ENCODE data around the gene ESRRA. TPM values are rescaled to one million over a fixed set of nuclear protein-coding genes. Genes with fewer than 3 reads are reported as not detected.

The ESRRA gene
- total RNA-seq, 2 experiments from 2014 or later = 10.9 to 12.0 TPM

GRCh38 chr11:64330888-64331287 is 25.6 kb downstream of the ESRRA start:
- intact Hi-C loops (cut with DNase I, micrococcal nuclease) = no loop called here
- ChIA-PET POLR2A (interaction anchor here (0.7 to 2.3 kb wide), 2 partner anchors 13 to 27 kb away, joined by 3 to 23 read pairs; partner anchors contain the start of genes PRDX5 and TRMT112), CTCF (interaction anchor here (0.7 to 1.8 kb wide), 8 partner anchors 10 to 374 kb away, joined by 3 to 39 read pairs (median 4); partner anchors contain the start of genes CCDC88B, ESRRA, PRDX5 and STIP1)
- Mint-ChIP-seq H3K9me3 (no peaks in the 10 kb centered on the region), H3K36me3 (ENCODE audit: low read depth) (peaks cover 4% of the 10 kb centered on the region), H3K27me3 (no peaks in the 10 kb centered on the region), H3K27ac (no peak overlapping the region), H3K4me3 (no peak overlapping the region), H3K4me1 (ENCODE audit: low read depth) (peaks cover 9% of the 10 kb centered on the region)
- Histone ChIP-seq H3K27me3 (ENCODE audit: control insufficient read depth in 1 of 2, insufficient read depth in 2 of 2, low read length in 2 of 2) (no peaks in the 10 kb centered on the region), H3K9me3 (ENCODE audit: control insufficient read depth in 1 of 2, insufficient read depth in 1 of 2, low read length in 2 of 2) (no peaks in the 10 kb centered on the region), H3K36me3 (ENCODE audit: insufficient read depth, low read length) (no peaks in the 10 kb centered on the region), H3K27ac (ENCODE audit: low read depth in 1 of 2, low read length in 2 of 2) (no peak overlapping the region), H3K4me3 (ENCODE audit: low read length) (no peak overlapping the region), H3K4me1 (ENCODE audit: insufficient read depth, low read length) (peaks cover 10% of the 10 kb centered on the region)
- TF ChIP-seq, protein P1, sequence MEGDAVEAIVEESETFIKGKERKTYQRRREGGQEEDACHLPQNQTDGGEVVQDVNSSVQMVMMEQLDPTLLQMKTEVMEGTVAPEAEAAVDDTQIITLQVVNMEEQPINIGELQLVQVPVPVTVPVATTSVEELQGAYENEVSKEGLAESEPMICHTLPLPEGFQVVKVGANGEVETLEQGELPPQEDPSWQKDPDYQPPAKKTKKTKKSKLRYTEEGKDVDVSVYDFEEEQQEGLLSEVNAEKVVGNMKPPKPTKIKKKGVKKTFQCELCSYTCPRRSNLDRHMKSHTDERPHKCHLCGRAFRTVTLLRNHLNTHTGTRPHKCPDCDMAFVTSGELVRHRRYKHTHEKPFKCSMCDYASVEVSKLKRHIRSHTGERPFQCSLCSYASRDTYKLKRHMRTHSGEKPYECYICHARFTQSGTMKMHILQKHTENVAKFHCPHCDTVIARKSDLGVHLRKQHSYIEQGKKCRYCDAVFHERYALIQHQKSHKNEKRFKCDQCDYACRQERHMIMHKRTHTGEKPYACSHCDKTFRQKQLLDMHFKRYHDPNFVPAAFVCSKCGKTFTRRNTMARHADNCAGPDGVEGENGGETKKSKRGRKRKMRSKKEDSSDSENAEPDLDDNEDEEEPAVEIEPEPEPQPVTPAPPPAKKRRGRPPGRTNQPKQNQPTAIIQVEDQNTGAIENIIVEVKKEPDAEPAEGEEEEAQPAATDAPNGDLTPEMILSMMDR (IDR thresholded peaks at IDR 0.05) = no peak
- ATAC-seq (ENCODE audit: poor library complexity) = no peak
- no peak for DNase-seq

- H3K27ac Mint-ChIP-seq = peak overlapping the region; percentile 13
- no peak overlapping the region for H3K4me3 ChIP-seq (ENCODE audit: low read length)
- ChIA-PET CTCF (interaction anchor here (0.7 to 1.8 kb wide), 12 partner anchors 9 to 373 kb away, joined by 3 to 39 read pairs (median 4); partner anchors contain the start of genes CCDC88B, ESRRA, PRDX5 and STIP1), POLR2A (interaction anchor here (0.7 to 2.3 kb wide), 2 partner anchors 14 to 27 kb away, joined by 3 to 23 read pairs; partner anchors contain the start of genes PRDX5 and TRMT112)
- H3K36me3 Mint-ChIP-seq (ENCODE audit: low read depth) = peaks cover 4% of the 10 kb centered on the region
- H3K9me3 ChIP-seq (ENCODE audit: control insufficient read depth in 1 of 2, insufficient read depth in 1 of 2, low read length in 2 of 2) = no peaks in the 10 kb centered on the region
- peaks cover 10% of the 10 kb centered on the region for H3K4me1 ChIP-seq (ENCODE audit: insufficient read depth, low read length)
- H3K4me3 Mint-ChIP-seq = no peak overlapping the region
- H3K27me3 ChIP-seq (ENCODE audit: control insufficient read depth in 1 of 2, insufficient read depth in 2 of 2, low read length in 2 of 2) = no peaks in the 10 kb centered on the region
- H3K27me3 Mint-ChIP-seq = no peaks in the 10 kb centered on the region
- no peaks in the 10 kb centered on the region for H3K36me3 ChIP-seq (ENCODE audit: insufficient read depth, low read length)
- peaks cover 9% of the 10 kb centered on the region for H3K4me1 Mint-ChIP-seq (ENCODE audit: low read depth)
- H3K27ac ChIP-seq (ENCODE audit: low read depth in 1 of 2, low read length in 2 of 2) = no peak overlapping the region
- DNase-seq (peak; percentile 41 to 86 (median 58)), ATAC-seq (ENCODE audit: poor library complexity) (peak; percentile 93)
- H3K9me3 Mint-ChIP-seq = no peaks in the 10 kb centered on the region
- TF ChIP-seq, protein P1 (IDR thresholded peaks at IDR 0.05) = peak; percentile 8
- intact Hi-C loops (cut with DNase I, micrococcal nuclease) = no loop called here
Measured at GRCh38 chr11:64331569-64332371, 26.4 kb downstream of the ESRRA start.

DNA sequence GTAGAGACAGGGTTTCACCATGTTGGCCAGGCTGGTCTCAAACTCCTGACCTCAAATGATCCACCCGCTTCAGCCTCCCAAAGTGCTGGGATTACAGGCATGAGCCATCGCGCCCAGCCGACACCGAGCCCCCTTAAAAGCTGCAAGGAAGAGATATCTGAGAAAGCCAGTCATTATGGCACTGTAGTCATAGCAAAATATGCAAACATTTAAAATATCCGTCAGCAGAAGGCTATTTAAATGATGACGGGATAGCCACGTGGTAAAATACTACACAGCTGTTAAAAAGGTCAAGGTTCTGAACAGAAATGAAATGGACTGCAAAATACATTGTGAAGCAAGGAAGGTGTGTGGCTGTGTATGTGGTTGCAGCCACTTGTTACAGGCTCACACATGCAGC is 28.2 kb downstream of the ESRRA start:
- Histone ChIP-seq H3K27ac (ENCODE audit: low read depth in 1 of 2, low read length in 2 of 2) (no peak overlapping the region), H3K27me3 (ENCODE audit: control insufficient read depth in 1 of 2, insufficient read depth in 2 of 2, low read length in 2 of 2) (no peaks in the 10 kb centered on the region), H3K4me1 (ENCODE audit: insufficient read depth, low read length) (peaks cover 10% of the 10 kb centered on the region), H3K9me3 (ENCODE audit: control insufficient read depth in 1 of 2, insufficient read depth in 1 of 2, low read length in 2 of 2) (no peaks in the 10 kb centered on the region), H3K36me3 (ENCODE audit: insufficient read depth, low read length) (peaks cover 11% of the 10 kb centered on the region), H3K4me3 (ENCODE audit: low read length) (no peak overlapping the region)
- Mint-ChIP-seq H3K27ac (no peak overlapping the region), H3K36me3 (ENCODE audit: low read depth) (peaks cover 14% of the 10 kb centered on the region), H3K9me3 (no peaks in the 10 kb centered on the region), H3K4me1 (ENCODE audit: low read depth) (peaks cover 20% of the 10 kb centered on the region), H3K27me3 (no peaks in the 10 kb centered on the region), H3K4me3 (no peak overlapping the region)
- ChIA-PET CTCF (interaction anchor here (1.7 kb wide), 1 partner anchor 9 kb away, joined by 5 read pairs; no protein-coding TSS in a partner anchor), POLR2A (no interaction called here)
- no peak for ATAC-seq (ENCODE audit: poor library complexity)
- TF ChIP-seq, protein P1 (IDR thresholded peaks at IDR 0.05) = no peak
- intact Hi-C loops (cut with DNase I, micrococcal nuclease) = no loop called here
- DNase-seq = no peak
